ENCODE data around the gene APOO. TPM values are rescaled to one million over a fixed set of nuclear protein-coding genes. Genes with fewer than 3 reads are reported as not detected.

Gene APOO
- total RNA-seq, 1 experiment from 2014 or later: 34.5 TPM

DNA sequence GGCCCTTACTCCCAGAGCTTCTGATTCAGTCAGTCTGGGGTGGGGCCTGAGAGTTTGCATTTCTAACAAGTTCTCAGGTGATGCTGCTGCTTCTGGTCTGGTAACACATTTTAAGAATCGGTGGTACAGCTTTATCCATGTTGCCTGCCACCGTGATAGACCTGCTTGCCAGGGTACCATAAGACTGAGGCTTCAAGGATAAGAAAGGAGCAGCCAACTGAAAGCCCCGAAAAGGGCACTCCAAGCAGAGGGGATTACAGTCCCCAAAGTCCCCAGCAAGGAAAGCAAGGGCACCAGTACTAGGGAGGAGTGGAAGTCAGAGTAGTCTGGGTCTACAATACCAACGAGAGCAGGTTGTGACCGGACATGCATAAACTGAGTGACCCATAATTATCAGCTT is 49.8 kb downstream of the APOO start:
- no peaks in the 10 kb centered on the region for H3K27me3 ChIP-seq (ENCODE audit: insufficient read depth, low read length)
- intact Hi-C loops (cut with micrococcal nuclease): no loop called here

More for the DNA sequence above, 49.8 kb downstream of the APOO start:
- POLR2A ChIA-PET: no interaction called here
- RAD21 ChIA-PET (ENCODE audit: low non-redundant PET in 1 of 2, low total read pairs in 2 of 2, uncharacterized antibody in 2 of 2, unreplicated experiment in 2 of 2): no interaction called here
- Histone ChIP-seq H3K9ac (ENCODE audit: low read length) (no peak overlapping the region), H3K4me1 (ENCODE audit: control insufficient read depth in 1 of 2, insufficient read depth in 2 of 2, low read length in 2 of 2) (no peaks in the 10 kb centered on the region), H3K4me2 (ENCODE audit: low read length) (no peak overlapping the region), H3K4me3 (replicated peaks in 1 of 2; ENCODE audit: low read depth in 1 of 2, low read length in 2 of 2) (no peak overlapping the region), H3K27ac (ENCODE audit: low read depth, low read length) (no peak overlapping the region), H3K9me3 (ENCODE audit: control insufficient read depth in 1 of 2, insufficient read depth in 1 of 2, low read depth in 1 of 2, low read length in 2 of 2) (no peaks in the 10 kb centered on the region), H2AFZ (ENCODE audit: low read depth, low read length, poor library complexity, severe bottlenecking) (no peak overlapping the region), H3K36me3 (ENCODE audit: control insufficient read depth in 1 of 2, insufficient read depth in 2 of 2, low read length in 2 of 2) (no peaks in the 10 kb centered on the region), H3K9me2 (ENCODE audit: insufficient read depth) (no peaks in the 10 kb centered on the region), H3K79me2 (ENCODE audit: insufficient read depth, low read length) (no peaks in the 10 kb centered on the region), H4K20me1 (ENCODE audit: insufficient read depth) (no peaks in the 10 kb centered on the region)
- BruUV-seq (replicated peaks): no TSS peak
- no peak for TF ChIP-seq CEBPB (IDR thresholded peaks at IDR 0.05; ENCODE audit: low read depth)
- TF ChIP-seq ELF1 (IDR thresholded peaks at IDR 0.05; ENCODE audit: borderline replicate concordance, low read depth): no peak
- TF ChIP-seq YY1 (IDR thresholded peaks at IDR 0.05; ENCODE audit: extremely low read depth, insufficient replicate concordance, low read depth, low read length): no peak
- no peak for TF ChIP-seq POLR2A (IDR thresholded peaks at IDR 0.05; ENCODE audit: borderline replicate concordance, extremely low read depth, insufficient read depth, insufficient read length)
- TF ChIP-seq JUND (IDR thresholded peaks at IDR 0.05): no peak
- TF ChIP-seq, protein P1, sequence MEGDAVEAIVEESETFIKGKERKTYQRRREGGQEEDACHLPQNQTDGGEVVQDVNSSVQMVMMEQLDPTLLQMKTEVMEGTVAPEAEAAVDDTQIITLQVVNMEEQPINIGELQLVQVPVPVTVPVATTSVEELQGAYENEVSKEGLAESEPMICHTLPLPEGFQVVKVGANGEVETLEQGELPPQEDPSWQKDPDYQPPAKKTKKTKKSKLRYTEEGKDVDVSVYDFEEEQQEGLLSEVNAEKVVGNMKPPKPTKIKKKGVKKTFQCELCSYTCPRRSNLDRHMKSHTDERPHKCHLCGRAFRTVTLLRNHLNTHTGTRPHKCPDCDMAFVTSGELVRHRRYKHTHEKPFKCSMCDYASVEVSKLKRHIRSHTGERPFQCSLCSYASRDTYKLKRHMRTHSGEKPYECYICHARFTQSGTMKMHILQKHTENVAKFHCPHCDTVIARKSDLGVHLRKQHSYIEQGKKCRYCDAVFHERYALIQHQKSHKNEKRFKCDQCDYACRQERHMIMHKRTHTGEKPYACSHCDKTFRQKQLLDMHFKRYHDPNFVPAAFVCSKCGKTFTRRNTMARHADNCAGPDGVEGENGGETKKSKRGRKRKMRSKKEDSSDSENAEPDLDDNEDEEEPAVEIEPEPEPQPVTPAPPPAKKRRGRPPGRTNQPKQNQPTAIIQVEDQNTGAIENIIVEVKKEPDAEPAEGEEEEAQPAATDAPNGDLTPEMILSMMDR (IDR thresholded peaks at IDR 0.05 in 2 of 3, conservative IDR thresholded peaks at IDR 0.05 in 1 of 3; ENCODE audit: borderline replicate concordance in 1 of 3, insufficient read depth in 1 of 3, low read depth in 2 of 3, low read length in 2 of 3): no peak
- no peak for TF ChIP-seq POLR2AphosphoS5 (IDR thresholded peaks at IDR 0.05; ENCODE audit: low read depth, low read length)
- TF ChIP-seq SRF (IDR thresholded peaks at IDR 0.05; ENCODE audit: low read depth): no peak
- no peak for TF ChIP-seq SIN3A (IDR thresholded peaks at IDR 0.05; ENCODE audit: low read depth)
- TF ChIP-seq RAD21 (IDR thresholded peaks at IDR 0.05; ENCODE audit: low read depth): no peak
- TF ChIP-seq ZFX (IDR thresholded peaks at IDR 0.05): no peak
- TF ChIP-seq EZH2phosphoT487 (IDR thresholded peaks at IDR 0.05; ENCODE audit: borderline replicate concordance): no peak
- TF ChIP-seq, protein P2, sequence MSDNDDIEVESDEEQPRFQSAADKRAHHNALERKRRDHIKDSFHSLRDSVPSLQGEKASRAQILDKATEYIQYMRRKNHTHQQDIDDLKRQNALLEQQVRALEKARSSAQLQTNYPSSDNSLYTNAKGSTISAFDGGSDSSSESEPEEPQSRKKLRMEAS (IDR thresholded peaks at IDR 0.05): no peak
- TF ChIP-seq TCF7L2 (IDR thresholded peaks at IDR 0.05; ENCODE audit: borderline replicate concordance, extremely low read depth, insufficient read depth, insufficient read length): no peak
- TF ChIP-seq CBX3 (IDR thresholded peaks at IDR 0.05; ENCODE audit: low read depth): no peak
- TF ChIP-seq SP1 (IDR thresholded peaks at IDR 0.05; ENCODE audit: low read depth): no peak
- no peak for TF ChIP-seq ZNF274 (IDR thresholded peaks at IDR 0.05; ENCODE audit: low read depth, low read length)
- DNase-seq (ENCODE audit: low read depth, low spot score) (no peak), ATAC-seq (no peak)
- CTCF ChIA-PET: no interaction called here

Data from HCT116 (cell line).